ENCODE measurements around the gene ARHGAP21.
A peak's percentile ranks its signal among the peaks of the same experiment; 100 is the strongest.

The ARHGAP21 gene

GRCh38 chr10:24722676-24723385 lies 856 bp downstream of the ARHGAP21 start:
- TF ChIP-seq, protein P1, sequence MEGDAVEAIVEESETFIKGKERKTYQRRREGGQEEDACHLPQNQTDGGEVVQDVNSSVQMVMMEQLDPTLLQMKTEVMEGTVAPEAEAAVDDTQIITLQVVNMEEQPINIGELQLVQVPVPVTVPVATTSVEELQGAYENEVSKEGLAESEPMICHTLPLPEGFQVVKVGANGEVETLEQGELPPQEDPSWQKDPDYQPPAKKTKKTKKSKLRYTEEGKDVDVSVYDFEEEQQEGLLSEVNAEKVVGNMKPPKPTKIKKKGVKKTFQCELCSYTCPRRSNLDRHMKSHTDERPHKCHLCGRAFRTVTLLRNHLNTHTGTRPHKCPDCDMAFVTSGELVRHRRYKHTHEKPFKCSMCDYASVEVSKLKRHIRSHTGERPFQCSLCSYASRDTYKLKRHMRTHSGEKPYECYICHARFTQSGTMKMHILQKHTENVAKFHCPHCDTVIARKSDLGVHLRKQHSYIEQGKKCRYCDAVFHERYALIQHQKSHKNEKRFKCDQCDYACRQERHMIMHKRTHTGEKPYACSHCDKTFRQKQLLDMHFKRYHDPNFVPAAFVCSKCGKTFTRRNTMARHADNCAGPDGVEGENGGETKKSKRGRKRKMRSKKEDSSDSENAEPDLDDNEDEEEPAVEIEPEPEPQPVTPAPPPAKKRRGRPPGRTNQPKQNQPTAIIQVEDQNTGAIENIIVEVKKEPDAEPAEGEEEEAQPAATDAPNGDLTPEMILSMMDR (IDR thresholded peaks at IDR 0.05; ENCODE audit: insufficient read depth, low read depth, low read length, missing control alignments): no peak
- H3K4me3 ChIP-seq (ENCODE audit: low read depth, low read length): peak overlapping the region; percentile 88
- peak; percentile 64 for DNase-seq (ENCODE audit: low read depth)

GRCh38 chr10:24722131-24722675 lies 1.5 kb downstream of the ARHGAP21 start:
- TF ChIP-seq, protein P1 (IDR thresholded peaks at IDR 0.05; ENCODE audit: insufficient read depth, low read depth, low read length, missing control alignments): no peak
- DNase-seq (ENCODE audit: low read depth): peak; percentile 47
- peak overlapping the region; percentile 88 for H3K4me3 ChIP-seq (ENCODE audit: low read depth, low read length)

DNA sequence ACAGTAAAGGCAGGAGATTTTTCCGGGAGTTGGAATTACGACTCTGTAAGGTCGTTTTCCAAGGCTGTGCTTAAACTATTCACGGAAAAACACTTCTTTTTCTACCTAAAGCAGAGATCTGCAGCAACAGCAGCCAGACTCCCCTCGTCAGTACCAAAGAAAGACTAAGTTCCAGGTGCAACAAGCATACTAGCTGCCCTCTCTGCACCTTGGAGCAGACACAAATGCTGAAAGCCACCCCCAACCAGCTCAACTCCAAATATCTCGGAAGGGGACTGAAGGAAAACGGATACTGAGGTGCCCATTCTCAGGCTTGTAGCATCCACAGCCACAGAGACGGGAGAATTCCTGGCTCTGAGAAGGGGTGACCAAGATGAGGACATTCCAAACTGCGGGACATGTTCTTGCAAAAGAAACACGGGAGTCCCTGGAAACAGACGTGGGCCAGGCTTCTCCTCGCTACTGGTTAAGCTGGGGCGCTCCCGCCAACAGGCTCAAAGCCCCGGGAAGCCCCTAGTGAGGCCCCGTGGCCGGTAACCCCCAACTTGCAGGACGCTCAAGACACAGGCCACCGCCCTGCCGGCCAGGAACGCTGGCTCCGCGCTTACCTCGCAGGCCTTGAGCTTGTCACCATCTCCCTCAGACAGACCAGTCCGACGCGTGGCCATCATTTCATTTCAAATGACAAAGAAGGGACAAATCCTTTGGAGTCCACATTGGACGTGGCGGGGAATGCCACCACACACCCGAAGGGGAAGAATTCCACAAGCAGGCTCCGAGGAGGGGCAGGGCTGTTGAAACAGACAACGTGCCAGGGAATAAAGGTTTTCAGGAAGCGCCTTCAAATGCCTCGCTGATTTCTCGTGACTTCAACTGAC lies 2.2 kb downstream of the ARHGAP21 start:
- TF ChIP-seq, protein P1 (IDR thresholded peaks at IDR 0.05; ENCODE audit: insufficient read depth, low read depth, low read length, missing control alignments): no peak
- H3K4me3 ChIP-seq (ENCODE audit: low read depth, low read length): peak overlapping the region; percentile 88; the same call in 1 of the 2 replicates
- no peak for DNase-seq (ENCODE audit: low read depth)

DNA sequence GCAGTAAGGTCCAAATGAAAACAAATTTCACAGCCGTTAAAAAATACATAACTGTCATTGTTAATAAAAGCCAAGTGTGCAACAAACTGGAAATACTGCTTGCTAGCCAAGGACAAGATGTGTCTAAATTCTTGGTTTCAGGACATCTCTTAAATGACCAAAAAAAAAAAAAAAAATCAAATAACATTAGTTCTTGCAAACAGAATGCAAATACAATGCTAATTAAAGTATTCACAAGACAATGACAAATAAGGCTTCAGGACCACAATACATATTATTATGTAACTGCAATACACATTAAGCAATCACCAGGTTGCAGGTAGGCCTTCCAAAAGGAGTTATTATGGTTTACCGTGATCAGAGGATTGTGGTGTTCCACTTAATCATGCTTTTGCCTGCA lies 3.6 kb downstream of the ARHGAP21 start:
- TF ChIP-seq, protein P1 (IDR thresholded peaks at IDR 0.05; ENCODE audit: insufficient read depth, low read depth, low read length, missing control alignments): no peak
- no peak for DNase-seq (ENCODE audit: low read depth)
- no peak overlapping the region for H3K4me3 ChIP-seq (ENCODE audit: low read depth, low read length)

DNA sequence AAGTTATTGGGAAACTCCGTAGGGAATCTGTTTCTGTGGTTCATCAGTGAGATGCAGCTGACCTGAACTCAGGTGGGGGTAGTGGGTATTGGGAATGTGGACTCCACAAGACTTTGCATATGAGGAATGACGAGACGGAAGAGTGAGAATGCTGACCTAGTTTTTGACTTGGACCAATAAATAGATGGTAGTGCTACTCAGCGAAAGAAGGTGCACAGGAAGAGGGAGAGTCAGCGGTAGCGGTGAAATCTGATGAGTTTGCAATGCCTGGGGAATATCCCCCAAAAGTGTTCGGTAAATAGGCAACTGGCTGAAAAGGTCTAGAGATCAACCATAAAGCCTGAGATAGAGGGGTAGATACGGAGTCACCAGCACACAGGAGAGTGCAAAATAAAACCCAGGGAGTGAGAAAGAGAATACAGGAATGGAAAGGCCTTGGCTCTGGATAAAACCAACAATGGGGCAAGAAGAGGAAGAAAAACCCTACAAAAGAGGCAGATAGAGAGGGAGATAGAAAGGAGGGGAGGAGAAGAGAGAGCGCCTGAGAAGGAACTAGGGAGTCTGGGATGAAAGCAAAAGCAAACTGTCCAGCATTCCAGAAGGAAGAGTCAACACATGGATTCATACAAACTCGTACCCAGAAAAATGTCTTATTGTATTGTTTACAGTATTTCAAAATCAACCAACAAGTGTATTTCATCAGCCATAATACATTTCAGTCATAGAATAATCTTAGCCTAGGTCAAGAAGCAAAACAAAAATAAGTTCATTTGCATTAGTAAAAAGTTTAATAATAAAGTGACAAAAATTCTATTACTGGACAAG lies 5.4 kb downstream of the ARHGAP21 start:
- TF ChIP-seq, protein P1 (IDR thresholded peaks at IDR 0.05; ENCODE audit: insufficient read depth, low read depth, low read length, missing control alignments): no peak
- no peak for DNase-seq (ENCODE audit: low read depth)
- no peak overlapping the region for H3K4me3 ChIP-seq (ENCODE audit: low read depth, low read length)

GRCh38 chr10:24716295-24716694 lies 7.4 kb downstream of the ARHGAP21 start:
- TF ChIP-seq, protein P1 (IDR thresholded peaks at IDR 0.05; ENCODE audit: insufficient read depth, low read depth, low read length, missing control alignments): no peak
- no peak for DNase-seq (ENCODE audit: low read depth)
- H3K4me3 ChIP-seq (ENCODE audit: low read depth, low read length): no peak overlapping the region

Measured in GM12865 (cell line).